GM12878 (cell line): Measurements from ENCODE around the gene USP36. TPM values are rescaled to one million over a fixed set of nuclear protein-coding genes. Genes with fewer than 3 reads are reported as not detected.

Experiments used
- ATAC-seq: fragments of 200-7000 bp; cut with Tn5 transposase; 3 replicates; pipeline ENCODE4 v1.9.1; 2020; ENCODE audit warnings: mild to moderate bottlenecking, moderate library complexity
- BruUV-seq: library from RNA; stranded (reverse); fragments of 400-500 nt; replicated peaks from 2 replicates; lab custom pipeline; 2021; lab: Mats Ljungman, UMichigan
- CTCF ChIA-PET: fragments of 300-600 bp; sonication (Branson Sonifier 250); formaldehyde crosslinking; extraction: SDS; loops from one replicate; lab custom pipeline; 2021; ENCODE audit warnings: inconsistent platforms; lab: Yijun Ruan, JAX
- POLR2A ChIA-PET: fragments of 350-600 bp; formaldehyde crosslinking; extraction: SDS; loops from one replicate; lab custom pipeline; 2021; ENCODE audit warnings: inconsistent platforms; lab: Charles Lee
- RAD21 ChIA-PET: fragments of 300-600 bp; sonication (Branson Sonifier 250); formaldehyde crosslinking; loops from one replicate; lab custom pipeline; 2023; ENCODE audit warnings: antibody characterized with exemption; ENCODE audit not compliant: unreplicated experiment; lab: Charles Lee
- SMC1A ChIA-PET: fragments of 300-600 bp; sonication (Branson Sonifier 250); formaldehyde crosslinking; loops from one replicate; lab custom pipeline; 2023; ENCODE audit not compliant: unreplicated experiment, uncharacterized antibody; lab: Charles Lee
- DNase-seq: peaks from one replicate; pipeline ENCODE4 v3.0.0-alpha.2; 2011; ENCODE audit warnings: low read depth, low spot score
- FAIRE-seq: peaks from 3 replicates; lab custom pipeline; 2011; peaks lifted over from hg19 to GRCh38; lab: Jason Lieb, UNC
- H2AFZ ChIP-seq: 2 replicates; pipeline ENCODE4 v1.6.0; 2011; ENCODE audit warnings: low read depth, low read length, control low read depth; ENCODE audit not compliant: control insufficient read depth
- H3K27ac ChIP-seq: 2 replicates; pipeline ENCODE4 v1.5.1; 2011; ENCODE audit warnings: control low read depth; ENCODE audit not compliant: control insufficient read depth, insufficient read depth
- H3K27me3 ChIP-seq, 2 experiments: replicated peaks in 1 of 2; 2 replicates each; pipeline versions ENCODE4 v1.6.0 to v1.6.1; 2011; ENCODE audit warnings: low read length in 1 of 2; ENCODE audit not compliant: control insufficient read depth in 2 of 2, insufficient read depth in 2 of 2
- H3K36me3 ChIP-seq, 2 experiments: 2 replicates each; pipeline ENCODE4 v1.5.1; 2011; ENCODE audit warnings: low read length in 1 of 2; ENCODE audit not compliant: control insufficient read depth in 2 of 2, insufficient read depth in 2 of 2
- H3K4me1 ChIP-seq: 2 replicates; pipeline ENCODE4 v1.6.1; 2011; ENCODE audit warnings: mild to moderate bottlenecking, low read length, moderate library complexity, mixed read lengths; ENCODE audit not compliant: control insufficient read depth, insufficient read depth
- H3K4me2 ChIP-seq: 2 replicates; pipeline ENCODE4 v1.6.0; 2011; ENCODE audit warnings: control low read depth; ENCODE audit not compliant: control insufficient read depth, insufficient read depth
- H3K4me3 ChIP-seq: fragments of 200-600 bp; sonication (generic); 2 replicates; pipeline ENCODE4 v1.5.1; 2016
- H3K79me2 ChIP-seq: 2 replicates; pipeline ENCODE4 v1.6.0; 2011; ENCODE audit warnings: low read length; ENCODE audit not compliant: control insufficient read depth, insufficient read depth
- H3K9ac ChIP-seq: 2 replicates; pipeline ENCODE4 v1.8.0; 2011; ENCODE audit warnings: low read length, control low read depth, mixed read lengths; ENCODE audit not compliant: control insufficient read depth, insufficient read depth
- H3K9me3 ChIP-seq: replicated peaks from 3 replicates; pipeline ENCODE4 v1.5.1; 2011; ENCODE audit warnings: mild to moderate bottlenecking, low read length; ENCODE audit not compliant: control insufficient read depth, insufficient read depth
- H4K20me1 ChIP-seq: 2 replicates; pipeline ENCODE4 v1.6.0; 2011; ENCODE audit not compliant: control insufficient read depth, insufficient read depth
- RAD21 ChIP-seq: IDR thresholded peaks from 2 replicates; pipeline ENCODE4 v1.6.1; 2011; ENCODE audit warnings: mild to moderate bottlenecking, low read depth, low read length, moderate library complexity; ENCODE audit not compliant: insufficient read depth
- SMC3 ChIP-seq: IDR thresholded peaks from 2 replicates; pipeline ENCODE4 v1.6.1; 2011; ENCODE audit warnings: low read length, improper control_type of control experiment, borderline replicate concordance
- TCF3 ChIP-seq: IDR thresholded peaks from 2 replicates; pipeline ENCODE4 v1.6.1; 2012; ENCODE audit warnings: low read depth, mild to moderate bottlenecking, low read length, borderline replicate concordance; ENCODE audit not compliant: insufficient read depth
- YY1 ChIP-seq: IDR thresholded peaks from 2 replicates; pipeline ENCODE4 v1.6.1; 2011; ENCODE audit warnings: low read depth, mild to moderate bottlenecking, low read length
- ZNF217 ChIP-seq: fragments of 450-650 bp; IDR thresholded peaks from 2 replicates; pipeline ENCODE4 v1.6.1; 2017; ENCODE audit warnings: antibody characterized with exemption, mild to moderate bottlenecking
- WGBS: methylation state at CpG from one replicate; pipeline ENCODE4 v1.1.6; 2016; ENCODE audit warnings: low lambda C conversion rate; ENCODE audit not compliant: insufficient replicate concordance, insufficient coverage; ENCODE audit errors: missing lambda C conversion rate; 5-methylcytosine and 5-hydroxymethylcytosine counted together
- in situ Hi-C: fragments of 300-500 bp; cut with MboI; formaldehyde crosslinking; loops from 9 replicates; pipeline ENCODE4 v1.14.3; 2018; ENCODE audit warnings: mixed read lengths
- intact Hi-C: fragments of 100-400 bp; cut with micrococcal nuclease; formaldehyde crosslinking; loops from one replicate; pipeline ENCODE4 v1.14.2; 2022; ENCODE audit not compliant: unreplicated experiment
- polyA plus RNA-seq, 11 experiments: library from polyadenylated mRNA; depleted of rRNA in 4 of 11; unstranded in 6 of 11; stranded (reverse) in 5 of 11; fragments of >200 nt; fragmentation: Nextera tagmentation in 4 of 11; fragmentation: Illumina TruSeq in 1 of 11; extraction: Ambion mirVana in 4 of 11; extraction: Trizol in 1 of 11; gene quantifications; 1 replicate in 1 of 11; 2 replicates in 10 of 11; pipeline versions ENCODE4 v1.2.1 to v1.2.3, GENCODE V29; 2011 to 2016; ENCODE audit warnings: inconsistent platforms in 2 of 11, missing spikeins in 2 of 11, low read depth in 1 of 11
- total RNA-seq, 4 experiments: library from RNA; depleted of rRNA in 3 of 4; stranded (reverse); fragments of >200 nt in 3 of 4; fragmentation: Illumina TruSeq in 1 of 4; extraction: Trizol in 1 of 4; gene quantifications; 2 replicates each; pipeline versions ENCODE4 v1.2.1 to v1.2.3, GENCODE V29; 2013 to 2021
- TF ChIP-seq, protein P1 (sequence below), 3 experiments: IDR thresholded peaks in 2 of 3; conservative IDR thresholded peaks in 1 of 3; 2 replicates each; pipeline ENCODE4 v1.5.1; 2011; ENCODE audit warnings: low read depth in 3 of 3, low read length in 3 of 3, mild to moderate bottlenecking in 3 of 3, control low read depth in 2 of 3, moderate library complexity in 2 of 3, inconsistent platforms in 1 of 3, mixed read lengths in 1 of 3; ENCODE audit not compliant: control insufficient read depth in 2 of 3, insufficient read depth in 1 of 3; ENCODE audit errors: extremely low read depth in 1 of 3
- TF ChIP-seq, protein P2 (sequence below): IDR thresholded peaks from 2 replicates; pipeline ENCODE4 v1.6.1; 2012; ENCODE audit warnings: low read depth, low read length, improper control_type of control experiment

The USP36 gene
- total and polyA plus RNA-seq, 10 of the 15 experiments (the other 5 are each of a cell fraction or from before 2014, with no cell fraction given): 7.2 to 65.7 (median 33.6) TPM

DNA sequence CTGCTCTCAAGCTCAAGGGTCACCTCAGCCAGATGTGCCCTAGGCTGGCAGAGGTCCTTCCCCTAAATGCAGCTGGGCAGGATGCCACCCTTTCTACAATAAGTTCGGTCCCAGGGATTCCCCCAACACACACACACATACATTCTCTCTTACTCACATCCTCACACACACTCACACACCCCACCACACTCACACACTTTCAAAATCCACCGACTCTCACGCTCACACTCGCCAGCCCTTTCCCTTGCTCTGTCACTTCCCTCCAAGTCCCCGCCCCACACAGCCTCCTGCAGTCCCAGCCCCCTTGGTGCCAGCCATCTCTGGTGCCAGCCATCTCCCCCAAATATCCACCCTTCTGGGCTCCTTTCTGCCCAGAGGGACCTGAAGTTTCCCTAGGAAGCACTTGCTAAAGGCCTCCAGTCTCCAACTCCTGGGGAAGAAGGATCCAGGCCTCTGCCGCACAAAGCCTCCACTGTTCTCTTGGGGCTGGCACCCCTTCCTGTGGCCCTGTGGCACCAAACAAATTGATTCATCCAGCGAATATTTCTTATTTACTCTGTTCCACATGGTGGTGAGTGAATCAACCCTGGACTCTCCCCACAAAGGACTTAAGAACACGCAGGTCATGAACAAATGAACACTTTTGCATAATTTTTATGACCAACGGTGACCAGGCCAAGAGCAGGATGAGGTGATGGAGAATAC, 3.8 kb upstream of the USP36 start:
- in situ Hi-C loops: loop anchor here (5.0 kb wide), 1 partner anchor 53 kb away; no protein-coding TSS in a partner anchor
- POLR2A ChIA-PET: no interaction called here

DNA sequence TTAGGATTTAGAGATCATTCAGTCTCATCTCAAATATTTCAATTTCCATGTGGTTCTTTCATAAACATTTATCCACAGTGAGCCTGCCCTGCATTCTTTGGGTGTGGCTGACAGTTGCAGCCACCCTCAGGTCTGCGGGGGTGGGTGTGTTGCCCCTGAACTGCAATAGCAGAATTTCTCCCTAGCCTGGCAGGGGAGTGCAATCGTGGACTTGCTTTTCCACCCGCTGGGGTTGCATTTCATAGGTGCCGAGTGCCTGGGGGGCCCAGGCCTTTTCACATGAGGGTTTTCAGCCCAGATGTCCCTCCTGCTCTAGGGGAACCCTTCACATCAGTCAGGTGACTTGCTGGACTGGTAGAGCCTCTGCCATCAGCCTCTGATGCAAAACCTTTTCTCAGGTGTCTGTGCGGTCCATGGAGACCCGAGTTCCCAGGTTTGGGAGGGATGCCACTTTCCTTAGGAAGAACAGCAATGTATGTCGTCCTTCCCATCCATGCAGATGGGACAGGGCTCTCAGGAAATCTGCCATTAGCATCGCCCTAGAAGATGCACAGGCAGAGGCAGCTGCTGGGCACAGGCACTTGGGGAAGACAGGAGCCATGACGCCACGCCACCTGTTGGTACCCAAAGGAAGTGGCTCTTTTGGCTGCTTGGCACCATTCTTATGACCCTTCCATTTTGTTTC, 2.4 kb upstream of the USP36 start:
- in situ Hi-C loops: no loop called here
- Histone ChIP-seq H2AFZ (no peak overlapping the region), H3K4me2 (0 out of 2 replicates have a peak overlapping the region, but pooled peaks have one; percentile 24)
- TF ChIP-seq, protein P1, sequence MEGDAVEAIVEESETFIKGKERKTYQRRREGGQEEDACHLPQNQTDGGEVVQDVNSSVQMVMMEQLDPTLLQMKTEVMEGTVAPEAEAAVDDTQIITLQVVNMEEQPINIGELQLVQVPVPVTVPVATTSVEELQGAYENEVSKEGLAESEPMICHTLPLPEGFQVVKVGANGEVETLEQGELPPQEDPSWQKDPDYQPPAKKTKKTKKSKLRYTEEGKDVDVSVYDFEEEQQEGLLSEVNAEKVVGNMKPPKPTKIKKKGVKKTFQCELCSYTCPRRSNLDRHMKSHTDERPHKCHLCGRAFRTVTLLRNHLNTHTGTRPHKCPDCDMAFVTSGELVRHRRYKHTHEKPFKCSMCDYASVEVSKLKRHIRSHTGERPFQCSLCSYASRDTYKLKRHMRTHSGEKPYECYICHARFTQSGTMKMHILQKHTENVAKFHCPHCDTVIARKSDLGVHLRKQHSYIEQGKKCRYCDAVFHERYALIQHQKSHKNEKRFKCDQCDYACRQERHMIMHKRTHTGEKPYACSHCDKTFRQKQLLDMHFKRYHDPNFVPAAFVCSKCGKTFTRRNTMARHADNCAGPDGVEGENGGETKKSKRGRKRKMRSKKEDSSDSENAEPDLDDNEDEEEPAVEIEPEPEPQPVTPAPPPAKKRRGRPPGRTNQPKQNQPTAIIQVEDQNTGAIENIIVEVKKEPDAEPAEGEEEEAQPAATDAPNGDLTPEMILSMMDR (IDR thresholded peaks at IDR 0.05 in 2 of 3, conservative IDR thresholded peaks at IDR 0.05 in 1 of 3; ENCODE audit: control insufficient read depth in 2 of 3, extremely low read depth in 1 of 3, insufficient read depth in 1 of 3, low read depth in 3 of 3, low read length in 3 of 3): peak; percentile 76 to 90 (median 78)
- TF ChIP-seq, protein P2, sequence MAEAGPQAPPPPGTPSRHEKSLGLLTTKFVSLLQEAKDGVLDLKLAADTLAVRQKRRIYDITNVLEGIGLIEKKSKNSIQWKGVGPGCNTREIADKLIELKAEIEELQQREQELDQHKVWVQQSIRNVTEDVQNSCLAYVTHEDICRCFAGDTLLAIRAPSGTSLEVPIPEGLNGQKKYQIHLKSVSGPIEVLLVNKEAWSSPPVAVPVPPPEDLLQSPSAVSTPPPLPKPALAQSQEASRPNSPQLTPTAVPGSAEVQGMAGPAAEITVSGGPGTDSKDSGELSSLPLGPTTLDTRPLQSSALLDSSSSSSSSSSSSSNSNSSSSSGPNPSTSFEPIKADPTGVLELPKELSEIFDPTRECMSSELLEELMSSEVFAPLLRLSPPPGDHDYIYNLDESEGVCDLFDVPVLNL: no peak
- 0 out of 2 replicates have a peak, but pooled peaks have one; percentile 31 for TF ChIP-seq RAD21
- TF ChIP-seq YY1: peak; percentile 88
- peak; percentile 61; the same call in 1 of the 2 replicates for TF ChIP-seq SMC3

More for the DNA sequence above, 3.8 kb upstream of the USP36 start:
- H3K27me3 ChIP-seq: no peaks in the 10 kb centered on the region
- peaks cover 19% of the 10 kb centered on the region for H3K79me2 ChIP-seq
- 39% methylated on average over 9 of the region's 9 CpGs for WGBS
- no peaks in the 10 kb centered on the region for H4K20me1 ChIP-seq
- ATAC-seq: no peak
- intact Hi-C loops: no loop called here
- BruUV-seq: no TSS peak
- H3K36me3 ChIP-seq: no peaks in the 10 kb centered on the region
- no peak overlapping the region for H3K9ac ChIP-seq
- ChIA-PET CTCF (interaction anchor here (0.8 to 3.0 kb wide), 5 partner anchors 121 to 347 kb away, joined by 4 to 10 read pairs (median 8); no protein-coding TSS in a partner anchor), RAD21 (interaction anchor here (1.1 kb wide), 1 partner anchor 348 kb away, joined by 6 read pairs; no protein-coding TSS in a partner anchor), SMC1A (interaction anchor here (2.5 kb wide), 1 partner anchor 347 kb away, joined by 6 read pairs; no protein-coding TSS in a partner anchor)
- TF ChIP-seq TCF3 (peak; percentile 6; the same call in 1 of the 2 replicates), ZNF217 (no peak)
- no peak overlapping the region for H3K27ac ChIP-seq
- H3K9me3 ChIP-seq: no peaks in the 10 kb centered on the region
- DNase-seq: no peak
- peaks cover 4% of the 10 kb centered on the region for H3K4me1 ChIP-seq
- H3K4me3 ChIP-seq: no peak overlapping the region
- H3K4me2 ChIP-seq: no peak overlapping the region
- no peak overlapping the region for H2AFZ ChIP-seq
- no peak for FAIRE-seq

More for the DNA sequence above, 2.4 kb upstream of the USP36 start:
- POLR2A ChIA-PET: no interaction called here
- no peaks in the 10 kb centered on the region for H3K27me3 ChIP-seq
- no TSS peak for BruUV-seq
- DNase-seq (no peak), ATAC-seq (peak; percentile 17), FAIRE-seq (no peak)
- no peaks in the 10 kb centered on the region; a peak in 1 of 4 replicates for H3K36me3 ChIP-seq
- H3K4me3 ChIP-seq: no peak overlapping the region
- SMC1A ChIA-PET: interaction anchor here (2.5 kb wide), 1 partner anchor 346 kb away, joined by 6 read pairs; no protein-coding TSS in a partner anchor
- peaks cover 32% of the 10 kb centered on the region for H3K79me2 ChIP-seq
- H3K27ac ChIP-seq: no peak overlapping the region
- H4K20me1 ChIP-seq: no peaks in the 10 kb centered on the region
- CTCF ChIA-PET: interaction anchor here (0.8 to 3.0 kb wide), 8 partner anchors 9 to 346 kb away, joined by 3 to 10 read pairs (median 6); no protein-coding TSS in a partner anchor
- no peak overlapping the region for H3K9ac ChIP-seq
- intact Hi-C loops: loop anchor here (1.0 kb wide), 1 partner anchor 346 kb away; no protein-coding TSS in a partner anchor
- H3K9me3 ChIP-seq: no peaks in the 10 kb centered on the region
- WGBS: 57% methylated on average over 10 of the region's 10 CpGs
- RAD21 ChIA-PET: interaction anchor here (1.1 kb wide), 1 partner anchor 346 kb away, joined by 6 read pairs; no protein-coding TSS in a partner anchor
- peaks cover 4% of the 10 kb centered on the region for H3K4me1 ChIP-seq
